ENCODE data around the gene MRPL21.

DNA sequence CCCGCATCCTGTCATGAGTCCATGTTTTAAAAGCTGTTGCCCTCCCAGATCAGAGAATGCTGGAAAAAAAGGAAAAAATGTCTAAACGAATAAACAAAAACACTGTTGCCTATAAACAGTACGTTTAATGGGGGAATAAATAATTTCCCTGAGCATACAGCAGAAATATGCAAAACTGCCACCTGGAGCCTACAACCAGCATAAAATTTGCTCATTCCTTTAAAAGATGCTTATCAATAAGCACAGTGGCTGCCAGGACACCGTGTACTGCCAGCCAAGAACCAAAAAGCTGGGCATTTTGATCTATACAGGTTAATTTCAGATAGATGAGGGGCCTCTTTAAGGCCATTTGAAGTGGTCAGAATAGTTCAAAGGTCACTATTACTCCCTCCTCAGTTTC, 56.2 kb downstream of the MRPL21 start:
- TF ChIP-seq, protein P1, sequence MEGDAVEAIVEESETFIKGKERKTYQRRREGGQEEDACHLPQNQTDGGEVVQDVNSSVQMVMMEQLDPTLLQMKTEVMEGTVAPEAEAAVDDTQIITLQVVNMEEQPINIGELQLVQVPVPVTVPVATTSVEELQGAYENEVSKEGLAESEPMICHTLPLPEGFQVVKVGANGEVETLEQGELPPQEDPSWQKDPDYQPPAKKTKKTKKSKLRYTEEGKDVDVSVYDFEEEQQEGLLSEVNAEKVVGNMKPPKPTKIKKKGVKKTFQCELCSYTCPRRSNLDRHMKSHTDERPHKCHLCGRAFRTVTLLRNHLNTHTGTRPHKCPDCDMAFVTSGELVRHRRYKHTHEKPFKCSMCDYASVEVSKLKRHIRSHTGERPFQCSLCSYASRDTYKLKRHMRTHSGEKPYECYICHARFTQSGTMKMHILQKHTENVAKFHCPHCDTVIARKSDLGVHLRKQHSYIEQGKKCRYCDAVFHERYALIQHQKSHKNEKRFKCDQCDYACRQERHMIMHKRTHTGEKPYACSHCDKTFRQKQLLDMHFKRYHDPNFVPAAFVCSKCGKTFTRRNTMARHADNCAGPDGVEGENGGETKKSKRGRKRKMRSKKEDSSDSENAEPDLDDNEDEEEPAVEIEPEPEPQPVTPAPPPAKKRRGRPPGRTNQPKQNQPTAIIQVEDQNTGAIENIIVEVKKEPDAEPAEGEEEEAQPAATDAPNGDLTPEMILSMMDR (conservative IDR thresholded peaks at IDR 0.05; ENCODE audit: low read depth in 2 of 2): no peak
- TF ChIP-seq ZNF331 (CRISPR knock-in tag; IDR thresholded peaks at IDR 0.05; ENCODE audit: low read depth) (no peak), STAT1 (IDR thresholded peaks at IDR 0.05; ENCODE audit: unreplicated experiment) (no peak), EZH2 (IDR thresholded peaks at IDR 0.05; ENCODE audit: low read depth, unreplicated experiment) (no peak), EZH2phosphoT487 (IDR thresholded peaks at IDR 0.05; ENCODE audit: unreplicated experiment) (no peak), REST (IDR thresholded peaks at IDR 0.05; ENCODE audit: unreplicated experiment) (no peak), CREB1 (CRISPR knock-in tag; IDR thresholded peaks at IDR 0.05; ENCODE audit: low read depth) (no peak), POLR2AphosphoS5 (IDR thresholded peaks at IDR 0.05; ENCODE audit: low read depth) (no peak), JUNB (IDR thresholded peaks at IDR 0.05; ENCODE audit: unreplicated experiment) (no peak)

Data from GM23338 (cell line).